GM18499 (cell line): ENCODE measurements around the gene SLC45A1.
"Not testable (repeated sequence)": the region's sequence is repeated elsewhere in the genome, so short reads cannot be mapped to it uniquely, and the experiment has no call there.

ENCODE experiments used
- ATAC-seq: cut with Tn5 transposase; IDR thresholded peaks from one replicate; pipeline ENCODE4 v1.9.1; 2021; ENCODE audit warnings: moderate number of reproducible peaks; ENCODE audit not compliant: insufficient read depth, unreplicated experiment

The SLC45A1 gene

DNA sequence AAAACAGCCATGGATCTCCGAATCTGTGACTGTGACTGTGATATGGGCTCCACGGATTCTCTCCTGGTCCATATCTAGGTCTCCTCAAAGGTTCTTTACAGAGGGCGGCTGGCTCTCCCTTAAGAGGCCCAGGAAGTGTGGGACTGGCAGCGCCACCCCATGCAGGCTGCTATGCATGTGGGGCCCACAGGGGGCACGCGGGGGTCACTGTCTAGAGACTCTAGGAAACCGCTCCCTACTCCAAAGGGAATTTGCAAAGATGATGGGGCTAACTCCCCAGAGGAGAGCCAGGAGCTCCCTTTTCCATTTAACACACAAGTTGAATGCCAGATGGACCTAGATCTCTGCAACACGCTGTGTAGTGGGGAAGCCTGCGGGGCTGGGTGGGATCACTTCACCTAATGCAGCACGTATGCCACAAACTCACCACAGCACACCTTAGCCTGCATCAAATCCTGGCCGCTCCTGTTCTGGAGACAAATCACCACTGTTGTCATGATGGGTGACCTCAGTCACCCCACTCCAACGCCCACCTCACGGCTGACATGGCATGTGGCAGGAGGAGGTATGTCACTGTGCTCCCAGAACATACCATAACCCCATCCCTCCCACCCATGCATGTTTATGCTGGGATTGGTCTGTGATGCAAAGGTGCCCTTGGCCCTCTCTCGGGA lies 61.7 kb downstream of the SLC45A1 start:
- ATAC-seq = no peak

DNA sequence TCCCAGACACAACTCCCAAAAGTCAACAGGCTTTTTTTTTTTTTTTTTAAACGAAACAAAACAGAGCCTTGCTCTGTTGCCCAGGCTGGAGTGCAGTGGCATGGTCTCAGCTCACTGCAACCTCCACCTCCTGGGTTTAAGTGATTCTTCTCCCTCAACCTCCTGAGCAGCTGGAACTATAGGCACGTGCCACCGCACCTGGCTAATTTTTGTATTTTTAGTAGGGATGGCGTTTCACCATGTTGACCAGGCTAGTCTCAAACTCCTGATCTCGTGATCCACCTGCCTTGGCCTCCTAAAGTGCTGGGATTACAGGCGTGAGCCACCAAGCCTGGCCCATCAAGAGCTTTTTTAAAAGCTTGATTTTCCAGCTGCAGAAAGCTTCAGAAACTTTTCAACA lies 62.4 kb downstream of the SLC45A1 start:
- ATAC-seq = not testable (repeated sequence)

DNA sequence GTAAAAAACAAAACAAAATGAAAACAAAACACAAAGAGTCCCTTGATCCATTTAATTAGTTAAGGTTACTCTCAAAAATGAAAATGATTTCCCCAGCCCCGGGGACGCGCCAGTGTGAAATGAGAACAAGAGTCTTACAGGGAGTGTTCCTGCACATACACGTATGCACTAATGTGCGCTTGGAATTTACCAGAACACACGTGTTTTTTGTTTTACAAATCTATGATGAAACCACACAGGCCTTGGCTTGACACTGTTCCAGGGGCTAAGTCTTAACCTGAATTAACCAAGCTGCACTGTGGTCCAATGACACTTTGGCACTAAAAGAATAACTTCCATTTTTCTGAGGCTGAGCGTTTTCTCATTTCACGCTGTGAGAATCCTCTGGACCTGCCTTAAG lies 63.7 kb downstream of the SLC45A1 start:
- no peak for ATAC-seq

DNA sequence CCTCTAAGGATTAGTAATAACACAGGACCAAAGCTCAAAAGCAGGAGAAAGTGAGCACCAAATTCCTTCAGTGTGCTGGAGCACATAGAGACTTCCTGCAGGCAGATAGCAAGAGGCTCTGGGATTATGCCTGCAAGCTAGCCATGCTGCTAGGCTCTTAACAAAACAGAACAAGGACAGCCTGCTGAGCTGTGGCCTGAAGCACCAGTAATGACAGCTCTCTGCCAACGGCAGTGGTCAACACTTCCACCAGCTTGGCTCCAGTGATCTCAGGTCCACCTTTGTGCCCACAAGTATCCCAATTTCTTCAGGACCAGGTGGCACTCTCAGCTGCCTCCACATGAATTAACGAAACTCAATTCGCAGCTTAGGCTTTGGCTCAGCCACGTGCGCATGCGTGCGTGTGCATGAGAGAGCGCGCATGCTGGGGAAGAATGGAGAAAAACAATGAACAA lies 64.2 kb downstream of the SLC45A1 start:
- no peak for ATAC-seq

DNA sequence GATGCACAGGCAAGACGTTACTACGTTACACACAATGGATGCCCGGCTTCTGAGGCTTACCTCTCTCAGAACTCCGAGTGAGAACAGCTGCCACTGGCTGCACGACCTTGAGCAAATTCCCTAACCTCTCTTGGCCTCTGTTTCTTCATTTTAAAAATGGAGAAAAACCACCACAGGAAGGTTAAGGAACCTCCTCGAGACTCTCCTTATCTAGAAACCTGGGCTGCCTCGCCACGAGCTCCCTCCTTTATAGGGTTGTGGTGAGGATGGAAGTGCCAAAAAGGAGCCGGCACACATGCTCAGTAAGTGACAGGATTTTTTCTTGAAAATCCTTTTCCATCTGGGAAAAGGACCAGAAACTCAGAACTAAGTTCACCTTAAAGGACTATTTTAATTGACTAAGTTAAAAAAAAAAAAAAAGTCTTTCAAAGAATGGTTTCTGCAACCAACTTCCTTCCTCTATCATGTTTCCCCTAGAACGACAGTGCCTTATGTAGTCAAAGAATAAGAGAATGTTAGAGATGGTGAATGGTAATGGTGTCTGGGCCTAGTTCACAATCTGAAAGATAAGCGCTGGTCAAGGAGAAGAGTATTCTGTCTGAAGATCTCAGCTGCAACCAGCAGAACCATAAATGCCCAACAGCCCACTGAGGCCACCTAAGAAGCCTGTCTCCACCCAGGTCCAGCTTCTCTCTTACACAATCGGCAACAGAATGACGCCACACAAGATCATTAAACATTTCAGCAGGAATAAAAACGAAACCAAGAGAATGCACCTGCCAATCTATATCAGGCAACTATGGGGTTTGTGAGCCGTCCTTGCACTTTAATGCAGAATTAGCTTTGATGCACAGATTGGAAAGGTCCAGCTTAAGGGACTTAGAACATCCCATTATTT lies 64.9 kb downstream of the SLC45A1 start:
- ATAC-seq = no peak

DNA sequence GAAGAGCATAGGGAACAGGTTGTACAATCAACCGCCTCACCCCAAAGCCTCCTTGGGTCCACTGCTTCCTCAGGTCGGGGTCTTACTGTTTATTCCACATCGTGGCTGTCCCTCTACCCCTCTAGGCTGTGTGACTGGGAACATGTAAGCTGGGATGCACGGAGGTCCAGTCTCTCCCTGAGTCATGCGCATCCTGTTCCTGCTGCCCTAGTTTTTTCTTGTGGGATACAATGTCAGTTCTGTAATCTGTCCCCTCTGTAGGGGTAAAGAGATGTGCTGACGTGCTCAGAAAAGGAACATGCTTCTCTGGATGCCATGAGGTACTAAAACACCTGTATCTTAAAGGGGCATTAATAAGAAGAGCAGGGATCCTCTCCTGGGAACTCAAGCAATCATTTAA lies 66.2 kb downstream of the SLC45A1 start:
- no peak for ATAC-seq

DNA sequence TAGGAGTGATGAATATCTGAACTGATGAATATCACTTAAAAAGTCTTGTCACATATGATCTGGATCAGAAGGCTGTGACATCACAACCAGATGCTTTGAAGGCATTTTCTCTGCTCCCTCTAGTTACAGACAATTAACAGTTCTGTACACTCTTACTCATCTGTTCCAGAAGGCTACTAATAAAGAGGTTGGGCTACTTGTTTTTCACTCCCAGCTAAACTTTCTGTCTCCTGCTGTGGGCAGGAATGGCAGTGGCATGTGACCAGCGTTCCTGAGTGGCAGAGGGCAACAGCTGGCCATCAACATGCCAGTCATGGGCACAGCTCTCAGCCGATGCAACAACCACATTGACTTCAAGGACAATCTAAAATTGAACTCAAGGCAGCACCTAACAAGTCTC lies 66.7 kb downstream of the SLC45A1 start:
- no peak for ATAC-seq

DNA sequence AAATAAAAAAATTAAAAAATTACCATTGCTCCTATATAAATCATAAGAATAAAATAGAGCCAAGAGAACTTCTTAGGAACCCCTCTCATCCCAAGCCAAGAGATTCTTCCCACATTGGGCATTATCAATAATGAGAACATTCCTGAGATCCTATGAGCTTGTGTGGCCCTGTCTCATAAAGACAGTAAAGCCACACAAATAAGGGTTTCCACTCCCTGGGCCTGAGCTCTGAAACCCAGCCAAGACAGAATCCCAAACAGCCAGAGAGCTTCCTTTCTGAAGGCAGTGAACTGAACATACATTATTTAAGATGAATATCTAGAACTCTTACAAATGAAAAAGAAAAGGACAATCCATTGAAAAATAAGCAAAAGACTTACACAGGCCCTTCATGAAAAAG lies 68.3 kb downstream of the SLC45A1 start:
- ATAC-seq = no peak

DNA sequence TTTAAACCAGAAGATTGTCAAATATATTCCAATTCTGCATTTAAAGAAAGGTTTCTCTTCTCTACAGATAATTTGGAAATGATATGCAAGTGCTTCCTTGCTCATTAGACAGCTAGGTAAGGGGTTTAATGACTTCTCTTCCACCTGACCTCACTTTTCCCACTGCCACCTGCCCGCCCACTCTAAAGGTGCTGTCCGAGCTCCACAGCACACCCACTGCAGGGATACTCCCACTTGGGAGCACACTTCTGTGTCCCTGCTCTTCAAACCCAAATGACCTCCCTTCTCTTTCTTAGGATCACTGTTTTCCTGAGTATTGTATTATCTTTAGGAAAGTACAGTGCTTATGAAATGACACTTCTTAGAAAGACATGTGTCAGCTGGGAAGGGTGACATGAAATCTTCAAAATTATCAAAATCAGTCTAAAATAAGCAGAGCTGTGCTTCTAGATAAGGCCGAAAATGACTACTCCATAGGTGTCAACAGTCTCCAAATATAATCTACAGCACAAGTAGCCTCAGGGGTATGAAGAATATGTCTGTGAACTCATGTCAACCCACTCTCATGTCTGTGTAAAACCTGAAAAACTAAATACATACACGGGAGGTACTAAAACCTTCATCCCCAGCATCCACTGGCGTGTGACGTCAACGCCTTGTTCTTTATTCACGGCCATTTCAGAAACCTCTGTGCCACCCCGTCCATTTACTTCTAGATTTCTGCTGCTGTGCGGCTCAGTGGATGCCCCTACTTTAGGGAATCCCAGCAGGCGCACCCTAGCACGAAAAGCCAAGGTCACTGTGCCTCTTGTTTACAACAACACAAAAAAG lies 71.0 kb downstream of the SLC45A1 start:
- no peak for ATAC-seq

DNA sequence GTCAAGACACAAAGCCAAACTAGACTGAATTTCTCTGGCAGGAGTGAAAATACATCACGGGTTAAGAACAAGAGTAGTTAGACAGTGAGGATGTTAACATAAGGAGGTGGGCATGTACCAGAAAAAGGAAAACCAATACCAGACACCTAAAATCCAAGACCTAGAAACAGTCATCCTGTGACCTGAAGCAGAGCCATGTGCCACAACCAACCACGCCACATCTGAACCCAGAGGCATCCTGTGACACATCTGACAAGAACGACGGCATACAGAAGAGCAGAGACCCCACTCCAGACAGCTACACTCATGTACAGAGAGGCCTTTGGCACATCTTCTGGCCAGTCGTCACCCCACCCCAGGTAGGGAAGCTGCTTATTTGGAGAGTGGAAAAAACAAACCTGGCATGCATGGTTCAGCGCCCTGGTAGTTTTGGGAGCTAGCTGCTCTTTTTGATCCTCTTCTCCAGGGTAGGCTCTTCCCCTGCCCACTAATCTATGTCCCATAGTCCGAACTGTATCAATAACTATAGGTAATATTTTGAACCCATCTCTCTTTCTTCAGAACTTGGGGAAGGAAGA lies 72.1 kb downstream of the SLC45A1 start:
- ATAC-seq = no peak

DNA sequence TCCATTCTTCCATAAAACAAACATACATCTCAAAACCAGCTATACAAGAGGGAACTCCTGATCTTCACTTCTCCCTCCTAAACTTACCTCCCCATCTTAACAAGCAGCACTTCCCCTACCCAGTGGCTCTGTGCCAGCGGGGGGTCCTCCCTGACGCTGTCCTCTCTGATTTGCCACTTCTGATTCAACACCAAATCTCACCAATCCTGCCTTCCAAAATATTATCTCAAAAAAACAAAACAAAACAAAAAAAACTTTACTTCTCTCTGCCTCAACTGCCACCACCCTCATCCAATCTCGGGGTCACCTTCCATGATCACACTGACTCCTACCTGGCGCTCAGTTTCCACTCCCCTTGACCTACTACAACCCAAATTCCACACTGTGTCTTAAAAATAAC lies 72.8 kb downstream of the SLC45A1 start:
- no peak for ATAC-seq

DNA sequence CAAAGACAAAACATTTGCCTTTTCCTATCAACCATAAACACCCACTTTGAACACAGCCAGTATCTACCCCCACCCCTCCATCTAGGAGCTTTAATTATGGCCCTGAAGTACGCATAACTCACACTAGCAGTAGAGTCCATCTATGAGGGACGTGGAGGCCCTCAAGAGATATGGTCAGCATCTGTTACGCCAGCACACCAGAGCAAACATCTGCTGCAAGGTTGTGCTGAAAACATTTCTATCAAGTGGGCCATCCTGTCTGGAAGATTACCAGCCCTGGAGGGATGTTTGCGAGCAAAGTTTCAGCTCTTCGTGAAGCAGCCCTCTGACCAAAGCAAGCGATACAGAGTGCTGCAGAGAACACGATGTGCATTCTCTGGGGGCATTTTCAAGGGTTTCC lies 74.6 kb downstream of the SLC45A1 start:
- ATAC-seq = no peak
